ENCODE measurements around the gene FZD2. TPM values are rescaled to one million over a fixed set of nuclear protein-coding genes. Genes with fewer than 3 reads are reported as not detected.
A peak's percentile ranks its signal among the peaks of the same experiment; 100 is the strongest.
"Not testable (repeated sequence)": the region's sequence is repeated elsewhere in the genome, so short reads cannot be mapped to it uniquely, and the experiment has no call there.

FZD2 gene
- total RNA-seq, 2 donors from 2014 or later: 1.9 to 4.0 TPM

GRCh38 chr17:44536090-44536953, 21.0 kb upstream of the FZD2 start:
- TF ChIP-seq, protein P1, sequence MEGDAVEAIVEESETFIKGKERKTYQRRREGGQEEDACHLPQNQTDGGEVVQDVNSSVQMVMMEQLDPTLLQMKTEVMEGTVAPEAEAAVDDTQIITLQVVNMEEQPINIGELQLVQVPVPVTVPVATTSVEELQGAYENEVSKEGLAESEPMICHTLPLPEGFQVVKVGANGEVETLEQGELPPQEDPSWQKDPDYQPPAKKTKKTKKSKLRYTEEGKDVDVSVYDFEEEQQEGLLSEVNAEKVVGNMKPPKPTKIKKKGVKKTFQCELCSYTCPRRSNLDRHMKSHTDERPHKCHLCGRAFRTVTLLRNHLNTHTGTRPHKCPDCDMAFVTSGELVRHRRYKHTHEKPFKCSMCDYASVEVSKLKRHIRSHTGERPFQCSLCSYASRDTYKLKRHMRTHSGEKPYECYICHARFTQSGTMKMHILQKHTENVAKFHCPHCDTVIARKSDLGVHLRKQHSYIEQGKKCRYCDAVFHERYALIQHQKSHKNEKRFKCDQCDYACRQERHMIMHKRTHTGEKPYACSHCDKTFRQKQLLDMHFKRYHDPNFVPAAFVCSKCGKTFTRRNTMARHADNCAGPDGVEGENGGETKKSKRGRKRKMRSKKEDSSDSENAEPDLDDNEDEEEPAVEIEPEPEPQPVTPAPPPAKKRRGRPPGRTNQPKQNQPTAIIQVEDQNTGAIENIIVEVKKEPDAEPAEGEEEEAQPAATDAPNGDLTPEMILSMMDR (IDR thresholded peaks at IDR 0.05): no peak
- H3K4me1 ChIP-seq: peaks cover 0 to 10% of the 10 kb centered on the region in 2 donors
- H3K9me3 ChIP-seq: no peaks in the 10 kb centered on the region
- no peak for DNase-seq (ENCODE audit: low spot score)
- H3K27me3 ChIP-seq: no peaks in the 10 kb centered on the region
- peak overlapping the region; percentile 50 to 54 for H3K27ac ChIP-seq
- H3K36me3 ChIP-seq: no peaks in the 10 kb centered on the region
- no peak overlapping the region for H3K4me3 ChIP-seq

- H3K4me3 ChIP-seq; H3K36me3 ChIP-seq; H3K9me3 ChIP-seq; H3K27me3 ChIP-seq; H3K27ac ChIP-seq; DNase-seq (ENCODE audit: low spot score): not testable (repeated sequence)
- H3K4me1 ChIP-seq: peaks cover 0 to 10% of the 10 kb centered on the region in 2 donors
Observed at GRCh38 chr17:44537922-44538321, 19.4 kb upstream of the FZD2 start.

- H3K4me3 ChIP-seq: no peak overlapping the region
- no peak overlapping the region for H3K27ac ChIP-seq
- H3K36me3 ChIP-seq: no peaks in the 10 kb centered on the region
- TF ChIP-seq, protein P1 (IDR thresholded peaks at IDR 0.05): no peak
- no peak for DNase-seq (ENCODE audit: low spot score)
- no peaks in the 10 kb centered on the region for H3K4me1 ChIP-seq
- H3K27me3 ChIP-seq: no peaks in the 10 kb centered on the region
- no peaks in the 10 kb centered on the region for H3K9me3 ChIP-seq
Observed at GRCh38 chr17:44539673-44540072, 17.6 kb upstream of the FZD2 start.

DNA sequence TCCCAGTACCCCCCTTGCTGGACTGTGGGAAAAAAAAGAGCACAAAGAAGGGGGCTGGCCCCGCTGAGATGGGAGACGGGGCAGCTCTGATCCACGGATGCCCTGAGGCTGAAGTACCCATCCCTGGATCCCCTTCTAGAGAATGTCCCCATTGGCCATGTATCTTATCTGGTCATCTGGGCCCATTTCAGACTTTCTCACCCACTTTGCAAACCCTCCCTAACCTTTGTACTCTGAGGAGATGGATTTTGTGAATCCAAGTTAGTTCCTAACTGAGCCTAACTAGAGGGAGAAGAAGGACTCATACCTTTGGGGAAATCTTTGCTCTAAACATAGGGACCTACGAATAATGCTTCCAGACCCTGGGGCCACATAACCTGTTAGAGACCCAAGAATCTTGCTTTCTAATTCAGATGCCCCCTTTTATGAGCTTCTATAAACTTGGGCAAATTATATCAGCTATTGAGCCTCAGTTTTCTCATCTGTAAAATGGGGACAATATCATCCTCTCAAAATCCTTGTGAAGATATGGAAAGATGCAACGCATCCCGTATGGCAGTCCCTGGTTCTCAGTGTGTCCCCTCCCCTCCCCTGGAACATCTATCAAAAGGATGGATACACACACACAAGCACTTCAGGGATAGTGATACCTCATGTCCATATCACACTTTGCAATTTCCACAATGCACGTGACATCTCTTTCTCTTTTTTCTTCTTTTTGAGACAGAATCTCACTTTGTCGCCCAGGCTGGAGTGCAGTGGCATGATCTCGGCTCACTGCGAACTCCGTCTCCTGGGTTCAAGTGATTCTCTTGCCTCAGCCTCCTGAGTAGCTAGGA, 16.8 kb upstream of the FZD2 start:
- H3K4me1 ChIP-seq: no peaks in the 10 kb centered on the region

GRCh38 chr17:44541884-44542581, 15.3 kb upstream of the FZD2 start:
- Histone ChIP-seq H3K27me3 (no peaks in the 10 kb centered on the region), H3K4me1 (no peaks in the 10 kb centered on the region), H3K36me3 (no peaks in the 10 kb centered on the region), H3K27ac (no peak overlapping the region), H3K4me3 (no peak overlapping the region), H3K9me3 (no peaks in the 10 kb centered on the region)
- TF ChIP-seq, protein P1 (IDR thresholded peaks at IDR 0.05): no peak
- no peak for DNase-seq (ENCODE audit: low spot score)

More for the DNA sequence above, 16.8 kb upstream of the FZD2 start:
- no peak overlapping the region for H3K4me3 ChIP-seq
- no peaks in the 10 kb centered on the region for H3K9me3 ChIP-seq
- no peaks in the 10 kb centered on the region for H3K36me3 ChIP-seq
- no peaks in the 10 kb centered on the region for H3K27me3 ChIP-seq
- TF ChIP-seq, protein P1 (IDR thresholded peaks at IDR 0.05): no peak
- no peak for DNase-seq (ENCODE audit: low spot score)
- H3K27ac ChIP-seq: no peak overlapping the region
